GM12875 (cell line): Measurements from ENCODE around the gene CASZ1.

Experiments used
- H3K4me3 ChIP-seq: one replicate; pipeline ENCODE4 v1.5.1; 2011; ENCODE audit warnings: low read depth, low read length, control low read depth
- CTCF ChIP-seq: IDR thresholded peaks from 2 replicates; pipeline ENCODE4 v1.5.1; 2011; ENCODE audit warnings: low read depth, mild to moderate bottlenecking, control low read depth, inconsistent platforms, low read length, moderate library complexity, borderline replicate concordance; ENCODE audit not compliant: insufficient read depth

Gene CASZ1

GRCh38 chr1:10674700-10675609 is 121.5 kb downstream of the CASZ1 start:
- no peak for TF ChIP-seq CTCF
- no peak overlapping the region for H3K4me3 ChIP-seq

DNA sequence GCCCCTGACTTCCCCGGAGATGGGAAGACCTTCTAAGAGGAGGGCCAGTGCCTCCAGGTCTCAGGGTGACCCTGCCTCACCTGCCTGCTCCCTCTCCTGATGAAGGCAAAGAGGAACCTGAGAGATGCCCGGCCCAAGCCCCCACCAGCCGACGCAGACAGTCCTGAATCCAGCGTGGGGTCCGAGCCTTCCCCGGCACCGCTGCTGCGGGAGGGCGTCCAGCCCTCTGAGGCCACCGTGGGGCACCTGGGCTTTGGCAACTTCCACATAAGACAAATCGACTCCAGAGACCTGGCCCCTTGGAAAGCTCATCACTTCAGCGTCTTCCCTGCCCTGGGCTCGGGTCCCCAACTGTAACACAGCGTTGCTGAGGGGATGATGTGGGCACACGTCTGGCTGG is 122.2 kb downstream of the CASZ1 start:
- TF ChIP-seq CTCF, result no peak
- H3K4me3 ChIP-seq, result no peak overlapping the region

- H3K4me3 ChIP-seq, result no peak overlapping the region
- no peak for TF ChIP-seq CTCF
These were observed 123.2 kb downstream of the CASZ1 start for GRCh38 chr1:10673109-10673711.

DNA sequence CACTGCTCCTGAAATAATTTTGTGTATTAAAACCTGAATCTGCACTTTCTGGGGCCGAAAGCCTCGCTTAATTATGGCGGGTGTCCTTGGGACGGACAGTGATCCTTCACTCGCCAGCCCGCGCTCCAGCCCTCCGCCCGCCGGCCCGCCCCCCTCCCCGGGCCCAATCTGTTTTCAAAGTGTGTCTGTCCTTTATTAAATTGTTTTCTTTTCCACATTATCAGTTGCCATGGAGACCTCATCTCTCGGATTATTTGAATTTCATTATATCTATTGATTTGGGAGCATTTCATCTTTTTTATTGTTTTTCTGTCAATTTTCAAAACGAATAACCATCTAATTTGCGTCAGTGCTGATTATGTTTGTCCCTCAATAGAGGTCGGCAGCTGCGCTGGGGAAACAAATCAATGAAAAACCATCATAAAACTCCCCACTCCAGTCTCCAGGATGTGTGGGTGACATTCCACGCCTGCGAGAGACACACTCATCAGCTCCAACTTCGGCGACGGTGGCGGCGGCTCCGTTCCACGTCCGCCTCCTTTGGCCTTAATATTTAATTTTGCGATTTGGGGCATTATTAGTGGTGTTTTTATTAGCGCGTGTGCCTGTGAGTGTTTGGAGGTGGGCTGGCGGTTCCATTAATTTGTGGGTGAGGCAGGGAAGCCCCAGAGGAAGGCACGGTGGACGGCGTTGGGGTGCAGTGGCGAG is 123.9 kb downstream of the CASZ1 start:
- no peak overlapping the region for H3K4me3 ChIP-seq
- TF ChIP-seq CTCF, result no peak

- no peak for TF ChIP-seq CTCF
- H3K4me3 ChIP-seq, result no peak overlapping the region
These were observed 124.7 kb downstream of the CASZ1 start for GRCh38 chr1:10671622-10672342.

DNA sequence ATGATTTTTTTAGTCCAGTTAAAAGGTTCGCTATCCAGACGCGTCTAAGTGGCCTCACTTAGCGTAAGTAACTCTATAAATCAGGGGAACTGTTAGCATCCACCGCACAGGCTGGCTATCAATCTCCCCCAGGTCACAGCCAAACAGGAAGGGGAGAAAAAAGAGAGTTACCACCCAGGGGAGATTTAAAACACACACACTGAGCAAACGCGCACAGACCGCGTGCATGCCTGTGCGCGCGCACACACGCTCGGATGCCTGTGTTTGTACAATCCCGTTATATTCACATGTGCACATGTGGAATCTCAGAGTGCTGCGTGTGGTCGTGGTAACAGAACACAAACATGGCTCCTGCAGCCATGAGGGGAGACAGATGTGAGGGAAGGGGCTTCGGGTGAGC is 125.4 kb downstream of the CASZ1 start:
- no peak for TF ChIP-seq CTCF
- H3K4me3 ChIP-seq, result no peak overlapping the region
